ENCODE results near the gene IL10RA.

IL10RA gene

GRCh38 chr11:118017111-118017510, 30.9 kb downstream of the IL10RA start:
- ChIA-PET CTCF (no interaction called here), POLR2A (no interaction called here)
- TF ChIP-seq CTCF (IDR thresholded peaks at IDR 0.05; ENCODE audit: control extremely low read depth, extremely low read depth, low read depth, missing control alignments) = no peak
- no peak for DNase-seq (ENCODE audit: extremely low spot score)

DNA sequence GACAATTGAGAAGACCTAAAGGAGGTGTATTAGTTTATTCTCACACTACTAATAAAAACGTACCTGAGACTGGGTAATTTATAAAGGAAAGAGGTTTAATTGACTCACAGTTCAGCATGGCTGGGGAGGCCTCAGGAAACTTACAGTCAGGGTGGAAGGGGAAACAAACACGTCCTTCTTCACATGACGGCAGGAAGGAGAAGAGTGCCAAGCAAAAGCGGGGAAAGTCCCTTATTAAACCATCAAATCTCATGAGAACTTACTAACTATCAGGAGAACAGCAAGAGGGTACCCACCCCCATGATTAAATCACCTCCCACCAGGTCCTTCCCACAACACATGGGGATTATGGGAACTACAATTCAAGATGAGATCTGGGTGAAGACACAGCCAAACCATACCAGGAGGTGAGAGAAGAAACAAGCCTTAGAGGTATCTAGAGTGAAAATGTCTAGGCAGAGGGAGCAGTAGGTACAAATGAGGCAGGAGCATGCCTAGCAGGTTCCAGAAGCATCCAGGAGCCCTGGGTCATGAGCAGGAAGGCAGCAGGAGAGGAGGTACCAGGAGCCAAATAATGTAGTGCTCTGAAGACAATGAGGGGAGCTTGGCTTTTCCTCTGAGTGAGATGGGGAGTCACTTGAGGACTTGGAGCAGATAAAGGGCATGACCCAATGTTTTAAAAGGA, 31.6 kb downstream of the IL10RA start:
- no peak for DNase-seq (ENCODE audit: extremely low spot score)
- ChIA-PET POLR2A (no interaction called here), CTCF (no interaction called here)
- TF ChIP-seq CTCF (IDR thresholded peaks at IDR 0.05; ENCODE audit: control extremely low read depth, extremely low read depth, low read depth, missing control alignments) = no peak

DNA sequence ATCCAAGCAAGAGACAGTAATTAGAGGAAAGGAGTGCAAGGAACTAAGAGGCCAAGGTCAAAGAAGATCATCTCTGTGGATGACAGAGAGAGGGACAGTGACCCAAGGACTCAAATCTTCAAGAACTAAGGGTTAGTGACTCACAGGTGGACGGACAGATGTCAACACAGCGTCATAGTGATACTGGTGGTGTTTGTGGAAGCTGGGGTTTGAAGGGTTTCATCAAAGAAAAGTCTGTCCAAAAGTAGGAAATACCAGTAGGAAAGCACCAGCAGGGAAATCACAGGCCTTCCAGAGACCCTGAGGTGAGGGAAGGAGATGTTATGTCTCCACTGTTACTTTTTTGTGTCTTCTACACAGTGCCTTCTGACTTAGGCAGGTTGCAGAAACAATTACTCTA, 32.2 kb downstream of the IL10RA start:
- ChIA-PET CTCF (no interaction called here), POLR2A (no interaction called here)
- no peak for DNase-seq (ENCODE audit: extremely low spot score)
- TF ChIP-seq CTCF (IDR thresholded peaks at IDR 0.05; ENCODE audit: control extremely low read depth, extremely low read depth, low read depth, missing control alignments) = no peak

DNA sequence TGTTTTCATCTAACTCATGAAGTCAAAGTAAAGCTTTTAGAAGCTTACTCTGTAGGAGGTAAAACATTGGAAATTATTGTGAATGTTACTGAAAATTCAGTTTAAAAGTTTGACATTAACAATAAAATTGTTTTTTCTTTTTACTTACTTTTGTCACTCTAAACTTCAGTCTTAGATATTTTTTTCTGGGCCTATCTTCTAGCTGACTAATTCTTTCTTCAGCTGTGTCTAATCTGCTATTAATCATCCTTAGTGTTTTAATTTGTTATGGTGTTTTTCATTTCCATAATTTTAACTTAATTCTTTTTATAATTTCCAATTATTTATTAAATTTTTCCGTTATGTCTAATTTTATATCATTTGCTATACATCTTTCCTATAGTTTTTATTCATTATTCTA, 35.0 kb downstream of the IL10RA start:
- no peak for TF ChIP-seq CTCF (IDR thresholded peaks at IDR 0.05; ENCODE audit: control extremely low read depth, extremely low read depth, low read depth, missing control alignments)
- POLR2A ChIA-PET = no interaction called here
- DNase-seq (ENCODE audit: extremely low spot score) = no peak
- CTCF ChIA-PET = interaction anchor here (1.0 to 2.7 kb wide), 7 partner anchors 8 to 74 kb away, joined by 3 to 10 read pairs (median 4); no protein-coding TSS in a partner anchor

DNA sequence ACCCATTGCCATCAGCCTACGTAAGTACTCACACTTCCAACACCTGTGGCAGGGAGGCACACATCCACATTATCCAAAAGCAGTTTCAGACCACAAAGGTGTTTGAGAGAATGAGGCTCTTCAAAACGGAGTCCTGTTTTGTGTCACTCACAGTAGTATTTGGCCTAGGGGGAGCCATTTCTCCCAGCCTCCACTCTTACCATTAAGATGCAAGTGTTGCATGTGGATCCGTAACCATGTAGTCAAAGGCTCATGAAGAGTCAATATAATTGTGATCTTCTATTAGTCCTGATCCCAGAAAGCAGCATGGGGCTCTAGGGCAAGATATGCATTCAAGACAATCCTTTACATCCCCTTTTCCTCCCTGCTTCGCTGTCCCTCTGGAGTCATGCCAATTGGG, 41.5 kb downstream of the IL10RA start:
- DNase-seq (ENCODE audit: extremely low spot score) = no peak
- ChIA-PET POLR2A (interaction anchor here (0.6 kb wide), 1 partner anchor 53 kb away, joined by 3 read pairs; no protein-coding TSS in a partner anchor), CTCF (no interaction called here)
- no peak for TF ChIP-seq CTCF (IDR thresholded peaks at IDR 0.05; ENCODE audit: control extremely low read depth, extremely low read depth, low read depth, missing control alignments)

DNA sequence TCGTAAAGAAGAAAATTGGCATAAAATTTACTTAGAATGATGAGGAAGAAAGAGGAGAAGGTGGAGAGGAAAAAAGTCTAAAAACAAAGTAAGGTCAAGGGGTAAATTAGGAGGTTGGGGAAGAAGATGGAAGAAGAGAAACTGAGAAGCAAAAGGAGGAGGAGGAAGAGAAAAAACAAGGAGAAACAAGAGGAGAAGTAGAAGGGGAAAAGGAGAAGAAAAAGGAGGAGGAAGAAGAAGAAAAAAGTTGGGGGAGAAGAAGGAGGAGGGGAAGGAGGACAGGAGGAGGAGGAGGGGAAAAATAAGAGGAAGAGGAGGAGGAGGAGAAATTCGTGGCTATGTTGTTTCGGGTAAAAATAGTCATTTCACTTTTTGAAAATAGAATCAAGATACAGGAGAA, 42.4 kb downstream of the IL10RA start:
- ChIA-PET CTCF (interaction anchor here (0.8 to 1.5 kb wide), 4 partner anchors 8 to 49 kb away, joined by 3 to 5 read pairs (median 4); no protein-coding TSS in a partner anchor), POLR2A (no interaction called here)
- no peak for TF ChIP-seq CTCF (IDR thresholded peaks at IDR 0.05; ENCODE audit: control extremely low read depth, extremely low read depth, low read depth, missing control alignments)

More for the DNA sequence above, 42.4 kb downstream of the IL10RA start:
- DNase-seq (ENCODE audit: extremely low spot score) = no peak

Data from GM10248 (cell line).